Measurements from ENCODE around the gene KIAA1217.

DNA sequence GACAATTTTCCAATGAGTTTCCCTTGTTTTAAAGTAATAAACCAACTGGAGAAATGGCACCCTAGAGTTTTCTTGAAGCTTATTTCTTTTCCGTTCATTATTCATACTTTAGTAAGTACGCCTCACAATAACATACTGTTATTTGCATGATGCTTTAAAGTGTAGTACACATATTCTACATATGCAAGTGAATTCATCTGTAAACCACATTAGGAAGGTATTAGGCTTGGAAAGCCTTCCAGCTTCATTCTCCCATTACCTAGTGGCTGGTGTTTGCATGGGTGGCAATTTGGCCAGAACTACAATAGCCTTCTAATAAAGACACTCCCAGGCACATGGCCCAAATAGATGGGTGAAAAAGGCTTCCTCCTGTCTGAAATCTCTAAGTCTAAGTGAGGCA lies 45.5 kb upstream of the KIAA1217 start:
- TF ChIP-seq, protein P1, sequence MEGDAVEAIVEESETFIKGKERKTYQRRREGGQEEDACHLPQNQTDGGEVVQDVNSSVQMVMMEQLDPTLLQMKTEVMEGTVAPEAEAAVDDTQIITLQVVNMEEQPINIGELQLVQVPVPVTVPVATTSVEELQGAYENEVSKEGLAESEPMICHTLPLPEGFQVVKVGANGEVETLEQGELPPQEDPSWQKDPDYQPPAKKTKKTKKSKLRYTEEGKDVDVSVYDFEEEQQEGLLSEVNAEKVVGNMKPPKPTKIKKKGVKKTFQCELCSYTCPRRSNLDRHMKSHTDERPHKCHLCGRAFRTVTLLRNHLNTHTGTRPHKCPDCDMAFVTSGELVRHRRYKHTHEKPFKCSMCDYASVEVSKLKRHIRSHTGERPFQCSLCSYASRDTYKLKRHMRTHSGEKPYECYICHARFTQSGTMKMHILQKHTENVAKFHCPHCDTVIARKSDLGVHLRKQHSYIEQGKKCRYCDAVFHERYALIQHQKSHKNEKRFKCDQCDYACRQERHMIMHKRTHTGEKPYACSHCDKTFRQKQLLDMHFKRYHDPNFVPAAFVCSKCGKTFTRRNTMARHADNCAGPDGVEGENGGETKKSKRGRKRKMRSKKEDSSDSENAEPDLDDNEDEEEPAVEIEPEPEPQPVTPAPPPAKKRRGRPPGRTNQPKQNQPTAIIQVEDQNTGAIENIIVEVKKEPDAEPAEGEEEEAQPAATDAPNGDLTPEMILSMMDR (conservative IDR thresholded peaks at IDR 0.05 in 1 of 2, IDR thresholded peaks at IDR 0.05 in 1 of 2; ENCODE audit: extremely low read depth in 1 of 2, insufficient read depth in 1 of 2, low read depth in 1 of 2, low read length in 2 of 2), result no peak
- no peak for TF ChIP-seq EZH2 (IDR thresholded peaks at IDR 0.05; ENCODE audit: borderline replicate concordance, low read length)
